HG03469 (cell line): ENCODE measurements around the gene PAX2.

Experiments
- ATAC-seq: cut with Tn5 transposase; IDR thresholded peaks from one replicate; pipeline ENCODE4 v1.9.1; 2021; ENCODE audit warnings: mild to moderate bottlenecking, moderate library complexity, moderate number of reproducible peaks; ENCODE audit not compliant: unreplicated experiment

Gene PAX2

DNA sequence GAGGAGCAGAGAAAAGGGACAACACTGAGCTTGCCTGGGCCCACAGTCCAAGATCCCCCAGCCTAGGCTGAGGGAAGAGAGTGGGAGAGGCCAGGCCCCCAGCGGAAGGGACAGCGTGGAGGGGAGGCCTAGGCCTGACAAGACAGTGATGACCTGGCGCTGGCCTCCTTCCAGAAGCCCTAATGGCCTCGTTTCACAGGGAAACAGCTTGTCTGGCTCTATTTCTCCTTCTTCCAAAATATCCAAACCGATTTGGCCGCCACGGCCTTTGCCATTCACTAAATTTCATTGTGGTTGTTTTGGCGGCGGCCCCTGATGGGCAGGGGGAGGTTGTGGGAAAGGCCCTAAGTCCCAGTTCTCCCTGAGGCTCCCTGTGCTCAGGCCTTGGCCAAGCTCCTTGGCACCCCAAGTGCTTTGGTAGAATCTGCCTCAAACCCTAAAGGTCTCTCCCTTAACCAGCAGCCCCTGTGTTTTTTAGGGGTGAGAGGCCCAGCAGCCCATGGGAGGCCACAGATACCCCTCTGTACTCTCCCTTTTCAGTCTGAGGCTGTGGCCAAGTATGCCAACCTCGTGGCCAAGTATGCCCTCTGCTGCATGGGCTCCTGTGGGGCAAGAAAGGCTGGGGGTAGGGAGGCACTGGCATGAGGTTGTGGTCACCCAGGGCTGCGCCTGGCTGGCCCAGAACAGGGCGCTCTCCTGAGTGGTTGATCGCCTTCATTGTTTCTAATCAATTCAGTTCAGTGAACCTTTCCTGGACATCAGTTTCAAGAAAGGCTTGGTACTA is 37.3 kb downstream of the PAX2 start:
- ATAC-seq: no peak

DNA sequence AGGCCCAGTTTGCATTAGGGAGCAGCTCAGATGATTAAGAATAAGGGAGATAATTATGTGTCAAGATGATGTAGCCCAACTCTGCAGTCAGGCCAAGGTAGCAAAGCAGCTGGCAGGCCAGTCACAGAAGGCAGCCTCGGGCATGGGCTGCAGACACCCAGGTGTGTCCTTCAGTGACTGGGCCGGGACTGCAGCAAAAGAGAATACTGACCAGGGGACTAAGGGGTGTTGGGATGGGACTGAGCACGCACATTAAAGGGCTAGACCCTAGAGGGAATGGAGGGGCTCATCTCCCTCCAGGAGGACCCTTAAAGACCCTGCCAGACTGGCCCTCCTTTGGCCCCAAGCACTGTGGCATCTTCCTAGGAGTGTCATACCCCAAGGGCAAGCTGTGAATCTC is 38.7 kb downstream of the PAX2 start:
- ATAC-seq: no peak

DNA sequence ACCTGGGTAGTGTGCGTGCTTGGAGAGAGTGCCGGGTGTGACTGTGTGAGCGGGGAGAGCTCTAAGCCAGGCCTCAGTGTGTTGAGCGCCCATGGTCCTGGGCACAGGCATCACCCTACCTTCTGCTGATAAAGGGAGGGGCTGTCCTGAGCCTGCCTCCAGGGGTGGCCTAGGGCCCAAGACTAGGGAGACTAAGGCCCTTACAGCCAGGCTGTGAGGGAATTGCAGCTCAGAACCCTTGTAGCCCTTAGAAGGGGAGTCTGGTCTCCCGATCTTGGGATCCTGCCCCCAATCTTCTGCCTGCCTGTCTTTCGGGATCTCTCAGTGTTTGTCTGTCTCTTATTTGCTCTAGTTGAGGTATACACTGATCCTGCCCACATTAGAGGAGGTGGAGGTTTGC is 41.2 kb downstream of the PAX2 start:
- ATAC-seq: no peak

GRCh38 chr10:100788002-100788903 is 42.9 kb downstream of the PAX2 start:
- ATAC-seq: no peak

DNA sequence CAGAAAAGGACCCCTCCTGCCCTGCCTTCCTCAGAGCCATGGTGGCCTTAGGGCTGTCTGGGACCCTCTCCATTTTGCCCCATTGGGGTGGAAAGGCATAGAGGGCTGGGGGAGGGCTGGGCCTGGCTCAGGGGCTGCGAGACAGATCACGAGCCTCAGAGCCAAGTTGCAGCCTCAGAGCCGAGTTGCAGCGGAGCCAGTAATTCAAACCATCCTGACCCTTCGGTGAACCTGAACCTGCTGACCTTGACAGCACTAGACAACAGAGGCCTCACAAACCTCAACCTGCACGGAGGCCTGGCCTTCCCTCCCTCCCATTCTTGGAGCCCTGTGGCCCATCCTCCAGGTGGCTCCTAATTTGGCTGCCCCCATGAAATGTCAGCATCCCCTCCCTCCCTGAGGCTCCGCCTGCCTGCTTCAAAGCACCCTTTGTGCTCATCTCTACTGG is 45.4 kb downstream of the PAX2 start:
- no peak for ATAC-seq

- no peak for ATAC-seq
Observed at GRCh38 chr10:100791369-100792058, 46.1 kb downstream of the PAX2 start.

DNA sequence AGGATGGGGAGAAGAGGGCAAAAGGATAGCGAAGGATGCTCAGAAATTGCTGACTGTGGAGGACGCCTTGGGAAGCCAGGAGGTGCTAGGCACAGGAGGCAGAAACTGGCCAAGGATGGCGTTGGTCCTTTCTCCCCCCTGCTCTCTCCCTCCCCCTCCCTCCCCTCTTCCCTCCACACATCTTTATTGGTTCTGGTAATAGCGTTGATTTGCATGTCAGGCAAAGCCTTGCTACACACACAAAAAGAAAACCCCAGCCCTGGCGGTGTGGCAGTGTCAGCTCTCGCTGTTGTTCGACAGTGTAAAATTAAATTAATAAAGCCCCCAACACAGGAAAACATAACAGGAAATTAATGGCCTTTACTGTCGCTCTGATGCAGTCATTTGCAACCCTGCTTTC is 47.2 kb downstream of the PAX2 start:
- no peak for ATAC-seq

DNA sequence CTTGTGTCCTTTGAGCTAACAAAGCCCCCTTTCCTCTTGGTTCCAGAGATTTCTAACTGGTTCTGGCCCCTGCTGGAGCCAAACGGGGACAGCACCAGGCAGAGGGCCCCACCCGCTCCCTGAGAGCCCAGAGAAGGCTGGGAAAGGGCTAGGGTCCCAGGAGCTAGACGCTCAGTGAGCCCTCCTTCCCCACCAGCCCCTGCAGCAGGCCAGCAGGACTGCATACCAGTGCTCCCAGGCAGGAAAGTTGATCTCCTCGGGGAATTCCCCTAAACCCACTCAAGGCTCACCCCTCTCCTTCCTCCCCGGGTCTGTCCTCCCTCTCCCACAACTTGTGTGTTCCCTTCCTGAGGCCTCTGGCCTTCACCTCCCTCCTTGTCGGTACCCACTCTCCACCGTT is 47.7 kb downstream of the PAX2 start:
- ATAC-seq: no peak

- ATAC-seq: no peak
Observed at GRCh38 chr10:100799881-100800280, 54.5 kb downstream of the PAX2 start.

GRCh38 chr10:100800931-100801330 is 55.5 kb downstream of the PAX2 start:
- no peak for ATAC-seq

- no peak for ATAC-seq
Observed at GRCh38 chr10:100802196-100802595, 56.8 kb downstream of the PAX2 start.

DNA sequence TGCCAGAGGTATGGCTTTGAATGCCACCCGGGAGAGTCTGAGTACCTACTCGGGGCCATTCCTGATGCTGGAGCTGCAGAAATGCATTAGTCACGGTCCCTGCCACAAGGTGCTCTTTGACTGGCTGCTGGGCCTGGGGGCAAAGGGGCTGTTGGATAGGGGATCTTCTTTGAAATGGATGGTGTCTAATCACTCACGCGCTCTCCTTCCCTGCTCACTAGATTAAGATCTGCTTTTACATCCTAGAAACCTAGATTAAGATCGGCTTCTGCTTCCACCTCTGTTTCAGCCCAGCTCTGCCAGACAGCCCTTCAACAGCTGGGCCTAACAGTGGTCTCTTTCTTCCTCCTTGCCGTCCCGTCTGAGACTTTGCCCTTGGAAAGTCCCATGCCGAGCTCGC is 57.2 kb downstream of the PAX2 start:
- ATAC-seq: no peak

- no peak for ATAC-seq
Observed at GRCh38 chr10:100803492-100803891, 58.1 kb downstream of the PAX2 start.

DNA sequence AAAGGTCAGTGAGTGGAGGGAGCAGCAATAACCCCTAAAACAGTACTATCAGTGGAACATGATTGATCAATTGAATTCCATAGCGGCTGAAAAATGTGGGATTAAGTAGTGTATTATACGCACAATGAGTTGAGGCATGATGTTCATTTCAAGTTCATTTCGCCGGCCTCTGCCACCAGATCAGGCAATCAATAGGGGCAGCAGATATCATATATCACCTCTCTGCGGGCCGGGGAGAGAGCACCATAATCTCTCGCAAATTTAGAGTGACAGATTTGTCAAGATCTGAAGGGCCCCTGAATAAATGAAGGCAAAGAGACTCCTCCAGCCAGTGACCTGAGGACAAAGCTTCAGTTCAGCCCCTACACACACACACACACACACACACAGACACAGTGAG is 58.5 kb downstream of the PAX2 start:
- ATAC-seq: no peak

GRCh38 chr10:100805543-100806355 is 60.4 kb downstream of the PAX2 start:
- ATAC-seq: no peak

DNA sequence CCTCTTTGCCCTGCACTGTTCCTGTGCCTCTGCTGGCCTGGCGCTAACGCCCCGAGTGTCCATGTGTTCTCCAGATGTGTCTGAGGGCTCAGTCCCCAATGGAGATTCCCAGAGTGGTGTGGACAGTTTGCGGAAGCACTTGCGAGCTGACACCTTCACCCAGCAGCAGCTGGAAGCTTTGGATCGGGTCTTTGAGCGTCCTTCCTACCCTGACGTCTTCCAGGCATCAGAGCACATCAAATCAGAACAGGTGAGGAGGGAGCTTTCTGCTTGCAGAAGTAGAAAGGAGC is 60.9 kb downstream of the PAX2 start:
- ATAC-seq: no peak

DNA sequence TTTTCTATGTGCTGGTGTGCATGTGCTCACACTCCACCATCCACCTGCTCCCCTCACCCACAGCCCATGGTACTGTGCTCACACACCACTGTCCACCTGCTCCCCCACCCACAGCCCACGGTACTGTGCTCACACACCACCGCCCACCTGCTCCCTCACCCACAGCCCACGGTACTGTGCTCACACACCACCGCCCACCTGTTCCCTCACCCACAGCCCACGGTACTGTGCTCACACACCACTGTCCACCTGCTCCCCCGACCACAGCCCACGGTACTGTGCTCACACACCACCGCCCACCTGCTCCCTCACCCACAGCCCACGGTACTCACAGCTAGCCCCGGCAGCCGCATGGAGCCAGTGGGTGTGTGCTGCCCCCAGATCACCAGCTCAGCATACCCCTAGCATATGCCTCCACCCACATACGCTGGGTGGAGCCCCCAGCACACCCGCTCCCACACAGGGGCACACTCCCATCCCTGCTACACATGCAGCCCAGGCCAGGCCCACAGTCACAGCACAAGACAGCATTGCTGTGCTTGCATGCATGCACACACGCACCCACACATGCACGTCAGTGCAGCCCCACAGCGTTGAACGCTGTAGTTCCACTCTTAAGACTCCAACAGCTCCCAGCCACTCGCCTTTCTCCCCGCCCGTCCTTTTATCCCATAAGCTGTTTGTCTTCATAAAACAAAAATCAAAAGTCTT is 62.0 kb downstream of the PAX2 start:
- ATAC-seq: no peak

- ATAC-seq: no peak
Observed at GRCh38 chr10:100808876-100809275, 63.5 kb downstream of the PAX2 start.

- ATAC-seq: no peak
Observed at GRCh38 chr10:100810091-100810834, 64.9 kb downstream of the PAX2 start.

- no peak for ATAC-seq
Observed at GRCh38 chr10:100810835-100811116, 65.4 kb downstream of the PAX2 start.
